AG04450 (cell line): Measurements from ENCODE around the gene CRADD. TPM values are rescaled to one million over a fixed set of nuclear protein-coding genes. Genes with fewer than 3 reads are reported as not detected.

Experiments
- CTCF ChIA-PET: fragments of 300-600, 350-600 bp; formaldehyde crosslinking; extraction: SDS; loops from one replicate; lab custom pipeline; 2022; ENCODE audit warnings: antibody characterized with exemption, inconsistent platforms; lab: Charles Lee
- POLR2A ChIA-PET: fragments of 350-600 bp; formaldehyde crosslinking; extraction: SDS; loops from one replicate; lab custom pipeline; 2021; ENCODE audit warnings: antibody characterized with exemption, inconsistent platforms; lab: Yijun Ruan, JAX
- DNase-seq: peaks from one replicate; pipeline ENCODE4 v3.0.0-alpha.2; 2011; ENCODE audit warnings: low read depth, low spot score
- H3K27ac ChIP-seq: one replicate; pipeline ENCODE4 v1.5.1; 2012; ENCODE audit warnings: low read depth, low read length, control low read depth
- H3K27me3 ChIP-seq: one replicate; pipeline ENCODE4 v1.6.0; 2012; ENCODE audit warnings: low read length; ENCODE audit not compliant: control insufficient read depth, insufficient read depth
- H3K4me3 ChIP-seq: 2 replicates; pipeline ENCODE4 v1.5.1; 2011; ENCODE audit warnings: mild to moderate bottlenecking, low read depth, low read length, control low read depth
- H3K9me3 ChIP-seq: 2 replicates; pipeline ENCODE4 v1.5.1; 2012; ENCODE audit warnings: low read length; ENCODE audit not compliant: control insufficient read depth, insufficient read depth
- polyA plus RNA-seq: library from polyadenylated mRNA; depleted of rRNA; stranded (reverse); fragments of >200 nt; gene quantifications from 2 replicates; pipeline ENCODE4 v1.2.3, GENCODE V29; 2011
- TF ChIP-seq, protein P1 (sequence below): IDR thresholded peaks from 2 replicates; pipeline ENCODE4 v1.5.1; 2011; ENCODE audit warnings: low read depth, low read length, control low read depth, inconsistent platforms

CRADD gene
- polyA plus RNA-seq, 1 experiment: 8.8 TPM

GRCh38 chr12:93702707-93703315 is 25.6 kb downstream of the CRADD start:
- TF ChIP-seq, protein P1, sequence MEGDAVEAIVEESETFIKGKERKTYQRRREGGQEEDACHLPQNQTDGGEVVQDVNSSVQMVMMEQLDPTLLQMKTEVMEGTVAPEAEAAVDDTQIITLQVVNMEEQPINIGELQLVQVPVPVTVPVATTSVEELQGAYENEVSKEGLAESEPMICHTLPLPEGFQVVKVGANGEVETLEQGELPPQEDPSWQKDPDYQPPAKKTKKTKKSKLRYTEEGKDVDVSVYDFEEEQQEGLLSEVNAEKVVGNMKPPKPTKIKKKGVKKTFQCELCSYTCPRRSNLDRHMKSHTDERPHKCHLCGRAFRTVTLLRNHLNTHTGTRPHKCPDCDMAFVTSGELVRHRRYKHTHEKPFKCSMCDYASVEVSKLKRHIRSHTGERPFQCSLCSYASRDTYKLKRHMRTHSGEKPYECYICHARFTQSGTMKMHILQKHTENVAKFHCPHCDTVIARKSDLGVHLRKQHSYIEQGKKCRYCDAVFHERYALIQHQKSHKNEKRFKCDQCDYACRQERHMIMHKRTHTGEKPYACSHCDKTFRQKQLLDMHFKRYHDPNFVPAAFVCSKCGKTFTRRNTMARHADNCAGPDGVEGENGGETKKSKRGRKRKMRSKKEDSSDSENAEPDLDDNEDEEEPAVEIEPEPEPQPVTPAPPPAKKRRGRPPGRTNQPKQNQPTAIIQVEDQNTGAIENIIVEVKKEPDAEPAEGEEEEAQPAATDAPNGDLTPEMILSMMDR: no peak
- POLR2A ChIA-PET: interaction anchor here (0.7 kb wide), 1 partner anchor 111 kb away, joined by 4 read pairs; no protein-coding TSS in a partner anchor
- Histone ChIP-seq H3K4me3 (no peak overlapping the region), H3K9me3 (no peaks in the 10 kb centered on the region), H3K27me3 (no peaks in the 10 kb centered on the region), H3K27ac (no peak overlapping the region)
- CTCF ChIA-PET: no interaction called here
- no peak for DNase-seq

DNA sequence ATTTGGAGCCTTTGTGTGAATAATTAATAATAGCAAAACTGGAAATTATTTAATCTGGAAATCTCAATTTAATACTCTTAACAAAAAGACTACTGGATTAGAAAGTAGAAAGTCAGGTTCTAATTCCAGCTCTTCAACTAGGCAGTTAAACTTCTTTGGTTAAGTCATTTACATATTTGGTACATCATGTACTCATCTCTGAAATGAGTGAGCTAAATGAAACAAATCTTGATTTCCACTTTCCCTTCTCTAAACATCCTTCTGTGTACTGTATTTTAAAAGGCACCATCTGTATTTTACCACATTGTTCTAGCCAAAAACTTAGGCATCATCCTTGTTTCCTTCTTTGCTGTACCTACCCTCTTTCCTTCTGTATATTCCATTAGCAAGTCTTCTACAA is 26.9 kb downstream of the CRADD start:
- TF ChIP-seq, protein P1: no peak
- H3K27me3 ChIP-seq: no peaks in the 10 kb centered on the region
- H3K4me3 ChIP-seq: no peak overlapping the region
- ChIA-PET POLR2A (no interaction called here), CTCF (interaction anchor here (0.7 kb wide), 1 partner anchor 828 kb away, joined by 7 read pairs; no protein-coding TSS in a partner anchor)
- H3K9me3 ChIP-seq: no peaks in the 10 kb centered on the region
- H3K27ac ChIP-seq: no peak overlapping the region
- no peak for DNase-seq

- CTCF ChIA-PET: no interaction called here
- POLR2A ChIA-PET: no interaction called here
- no peak overlapping the region for H3K4me3 ChIP-seq
Measured at GRCh38 chr12:93704625-93705024, 27.4 kb downstream of the CRADD start.

DNA sequence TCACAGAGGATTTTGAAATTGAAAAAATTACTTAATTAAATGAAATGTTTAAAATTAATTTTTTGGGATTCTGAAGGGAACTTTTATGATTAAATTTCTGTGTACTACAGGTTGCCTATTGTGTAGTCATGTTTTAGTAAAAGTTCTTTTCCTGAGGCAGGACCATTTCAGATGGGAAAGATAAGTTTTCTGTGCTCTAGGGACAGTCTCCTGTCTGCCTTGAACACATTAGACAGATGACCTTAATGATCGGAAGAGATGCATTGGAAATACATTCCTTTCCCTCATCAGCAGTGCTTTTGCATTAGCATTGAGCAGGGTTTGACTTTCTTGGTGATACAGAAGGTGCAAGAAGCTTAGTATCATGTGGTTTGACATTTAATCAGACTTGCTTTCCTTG is 28.1 kb downstream of the CRADD start:
- POLR2A ChIA-PET: no interaction called here
- no peak for DNase-seq
- TF ChIP-seq, protein P1: no peak
- no peak overlapping the region for H3K4me3 ChIP-seq
- H3K27ac ChIP-seq: no peak overlapping the region
- no peaks in the 10 kb centered on the region for H3K27me3 ChIP-seq
- CTCF ChIA-PET: interaction anchor here (0.6 kb wide), 1 partner anchor 370 kb away, joined by 5 read pairs; no protein-coding TSS in a partner anchor
- no peaks in the 10 kb centered on the region for H3K9me3 ChIP-seq

More at GRCh38 chr12:93704625-93705024, 27.4 kb downstream of the CRADD start:
- DNase-seq: no peak
- H3K9me3 ChIP-seq: no peaks in the 10 kb centered on the region
- TF ChIP-seq, protein P1: no peak
- H3K27ac ChIP-seq: no peak overlapping the region
- H3K27me3 ChIP-seq: no peaks in the 10 kb centered on the region

- TF ChIP-seq, protein P1: no peak
- ChIA-PET POLR2A (no interaction called here), CTCF (no interaction called here)
- Histone ChIP-seq H3K9me3 (no peaks in the 10 kb centered on the region), H3K27me3 (no peaks in the 10 kb centered on the region), H3K4me3 (no peak overlapping the region), H3K27ac (no peak overlapping the region)
- no peak for DNase-seq
Measured at GRCh38 chr12:93706387-93706786, 29.2 kb downstream of the CRADD start.
